HepG2 (cell line): ENCODE measurements around the gene DOHH. TPM values are rescaled to one million over a fixed set of nuclear protein-coding genes. Genes with fewer than 3 reads are reported as not detected.

Experiments used
- AHDC1 ChIP-seq: sonication (generic); formaldehyde crosslinking; IDR thresholded peaks from 2 replicates; pipeline ENCODE4 v1.5.1; 2020; ENCODE audit warnings: mild to moderate bottlenecking, missing genetic modification reagents, borderline replicate concordance
- EP300 ChIP-seq, 3 experiments: sonication (generic) in 1 of 3; formaldehyde crosslinking in 1 of 3; IDR thresholded peaks; 2 replicates each; pipeline versions ENCODE4 v1.5.1 to v1.6.1; 2011 to 2020; ENCODE audit warnings: low read depth in 2 of 3, low read length in 2 of 3, borderline replicate concordance in 1 of 3, improper control_type of control experiment in 1 of 3, mild to moderate bottlenecking in 1 of 3, missing genetic modification reagents in 1 of 3, moderate library complexity in 1 of 3
- MIXL1 ChIP-seq: IDR thresholded peaks from 2 replicates; pipeline ENCODE4 v1.6.1; 2016
- MTA1 ChIP-seq: sonication (generic); formaldehyde crosslinking; IDR thresholded peaks from 2 replicates; pipeline ENCODE4 v1.4.0; 2020; ENCODE audit warnings: missing genetic modification reagents, mild to moderate bottlenecking, borderline replicate concordance
- RBAK ChIP-seq: sonication (generic); formaldehyde crosslinking; IDR thresholded peaks from 2 replicates; pipeline ENCODE4 v1.5.1; 2020; ENCODE audit warnings: mild to moderate bottlenecking, missing genetic modification reagents
- REXO4 ChIP-seq: sonication (generic); formaldehyde crosslinking; IDR thresholded peaks from 2 replicates; pipeline ENCODE4 v1.8.0; 2022; ENCODE audit warnings: missing genetic modification reagents, mild to moderate bottlenecking, borderline replicate concordance
- SP5 ChIP-seq: IDR thresholded peaks from 2 replicates; pipeline ENCODE4 v1.6.1; 2016; ENCODE audit warnings: low read depth, borderline replicate concordance
- TRAFD1 ChIP-seq: sonication (generic); formaldehyde crosslinking; IDR thresholded peaks from 2 replicates; pipeline ENCODE4 v1.5.1; 2020; ENCODE audit warnings: missing genetic modification reagents, mild to moderate bottlenecking, borderline replicate concordance
- U2AF2 ChIP-seq: fragments of 200-400 bp; formaldehyde crosslinking; IDR thresholded peaks from 2 replicates; pipeline ENCODE4 v1.6.1; 2017; ENCODE audit warnings: low read depth, mild to moderate bottlenecking, low read length
- ZBTB7A ChIP-seq: sonication (generic); formaldehyde crosslinking; IDR thresholded peaks from 2 replicates; pipeline ENCODE4 v1.8.0; 2022; ENCODE audit warnings: mild to moderate bottlenecking, missing genetic modification reagents
- ZIK1 ChIP-seq: sonication (generic); formaldehyde crosslinking; IDR thresholded peaks from 2 replicates; pipeline ENCODE4 v1.5.0; 2020; ENCODE audit warnings: mild to moderate bottlenecking, low read depth, missing genetic modification reagents, borderline replicate concordance
- ZNF160 ChIP-seq: sonication (generic); formaldehyde crosslinking; IDR thresholded peaks from 2 replicates; pipeline ENCODE4 v1.8.0; 2022; ENCODE audit warnings: mild to moderate bottlenecking, inconsistent platforms, missing genetic modification reagents
- ZNF34 ChIP-seq: sonication (generic); formaldehyde crosslinking; IDR thresholded peaks from 2 replicates; pipeline ENCODE4 v1.4.0; 2020; ENCODE audit warnings: mild to moderate bottlenecking, missing genetic modification reagents, borderline replicate concordance
- ZNF496 ChIP-seq: sonication (generic); formaldehyde crosslinking; IDR thresholded peaks from 2 replicates; pipeline ENCODE4 v1.8.1; 2023; ENCODE audit warnings: mild to moderate bottlenecking, moderate library complexity, missing genetic modification reagents; ENCODE audit not compliant: insufficient replicate concordance
- ZNF609 ChIP-seq: sonication (generic); formaldehyde crosslinking; IDR thresholded peaks from 2 replicates; pipeline ENCODE4 v1.4.0; 2020; ENCODE audit warnings: mild to moderate bottlenecking, missing genetic modification reagents, borderline replicate concordance
- polyA plus RNA-seq, 8 experiments: library from polyadenylated mRNA; depleted of rRNA in 3 of 8; stranded (reverse) in 7 of 8; unstranded in 1 of 8; fragments of >200 nt; fragmentation: Illumina TruSeq in 4 of 8; extraction: Trizol in 4 of 8; gene quantifications; 2 replicates each; pipeline versions ENCODE4 v1.2.1 to v1.2.3, GENCODE V29; 2011 to 2016; ENCODE audit warnings: low read depth in 4 of 8, missing spikeins in 1 of 8, mixed read lengths in 1 of 8; ENCODE audit not compliant: insufficient read depth in 1 of 8
- total RNA-seq, 5 experiments: library from RNA; depleted of rRNA; stranded (reverse); fragments of >200 nt; fragmentation: Illumina TruSeq; extraction: Trizol; gene quantifications; 2 replicates each; pipeline ENCODE4 v1.2.3, GENCODE V29; 2016; ENCODE audit warnings: low read depth in 1 of 5

Gene DOHH
- total and polyA plus RNA-seq, 2 of the 13 experiments (the other 11 are each of a cell fraction or from before 2014, with no cell fraction given) = 3.5 to 13.7 TPM

GRCh38 chr19:3481241-3482090, 19.0 kb downstream of the DOHH start (continued):
- TF ChIP-seq ZNF160 (CRISPR knock-in tag) (no peak; the same call in 1 of the 2 replicates), REXO4 (CRISPR knock-in tag) (0 out of 2 replicates have a peak, but pooled peaks have one; percentile 91), ZBTB7A (peak; percentile 66), EP300 (IDR thresholded peaks at IDR 0.05; ENCODE audit: low read depth in 2 of 2, low read length in 2 of 2) (no peak), EP300 (CRISPR knock-in tag; IDR thresholded peaks at IDR 0.05; ENCODE audit: borderline replicate concordance) (0 out of 2 replicates have a peak, but pooled peaks have one; percentile 28), MTA1 (CRISPR knock-in tag) (peak; percentile 40; the same call in 1 of the 2 replicates), RBAK (CRISPR knock-in tag) (no peak; the same call in 1 of the 2 replicates), MIXL1 (CRISPR knock-in tag) (no peak), SP5 (CRISPR knock-in tag) (no peak), U2AF2 (no peak), ZIK1 (CRISPR knock-in tag) (peak; percentile 91; the same call in 1 of the 2 replicates), TRAFD1 (CRISPR knock-in tag) (no peak), ZNF34 (no peak), ZNF496 (CRISPR knock-in tag) (no peak), ZNF609 (CRISPR knock-in tag) (peak; percentile 64; the same call in 1 of the 2 replicates), AHDC1 (CRISPR knock-in tag) (peak; percentile 59; the same call in 1 of the 2 replicates)
